ENCODE results near the gene PJA1. TPM values are rescaled to one million over a fixed set of nuclear protein-coding genes. Genes with fewer than 3 reads are reported as not detected.

The PJA1 gene
- total RNA-seq, 1 donor from 2014 or later = 11.3 TPM

DNA sequence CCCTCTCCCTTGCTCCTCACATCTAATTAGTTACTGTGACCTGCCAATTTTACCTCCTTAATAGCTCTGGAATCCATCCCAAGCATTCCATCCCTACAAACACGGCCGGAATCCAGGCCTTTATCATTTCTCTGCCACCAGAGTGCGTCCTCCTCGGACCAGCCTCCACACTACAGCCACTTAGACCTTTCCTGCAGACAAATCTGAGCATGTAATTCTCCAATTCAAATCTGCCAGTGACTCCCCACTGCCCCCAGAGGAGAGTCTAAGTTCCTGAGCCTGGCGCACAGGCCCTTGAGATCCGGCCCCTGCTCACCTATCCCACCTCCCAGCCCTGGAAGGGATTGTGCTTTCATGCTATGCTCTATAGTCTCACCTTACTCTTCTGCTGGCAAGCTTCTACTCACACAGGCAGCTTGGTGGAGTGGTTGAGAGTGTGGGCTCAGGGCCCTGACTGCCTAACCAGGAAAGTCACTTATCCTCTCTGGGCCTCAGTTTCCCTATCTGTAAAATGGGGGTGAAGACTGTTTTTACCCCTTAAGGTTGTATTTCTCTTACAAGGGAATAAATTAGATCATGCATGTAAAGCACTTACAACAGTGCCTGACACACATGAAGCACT, 31.2 kb downstream of the PJA1 start:
- no peak overlapping the region for H3K4me3 Mint-ChIP-seq (ENCODE audit: unreplicated experiment)
- peaks cover 6% of the 10 kb centered on the region for H3K4me1 Mint-ChIP-seq (ENCODE audit: unreplicated experiment)
- H3K9me3 Mint-ChIP-seq (ENCODE audit: unreplicated experiment) = no peaks in the 10 kb centered on the region
- peak overlapping the region; percentile 74 for H3K27ac Mint-ChIP-seq (ENCODE audit: unreplicated experiment)
- peak; percentile 47 for DNase-seq (ENCODE audit: low spot score)
- TF ChIP-seq, protein P1, sequence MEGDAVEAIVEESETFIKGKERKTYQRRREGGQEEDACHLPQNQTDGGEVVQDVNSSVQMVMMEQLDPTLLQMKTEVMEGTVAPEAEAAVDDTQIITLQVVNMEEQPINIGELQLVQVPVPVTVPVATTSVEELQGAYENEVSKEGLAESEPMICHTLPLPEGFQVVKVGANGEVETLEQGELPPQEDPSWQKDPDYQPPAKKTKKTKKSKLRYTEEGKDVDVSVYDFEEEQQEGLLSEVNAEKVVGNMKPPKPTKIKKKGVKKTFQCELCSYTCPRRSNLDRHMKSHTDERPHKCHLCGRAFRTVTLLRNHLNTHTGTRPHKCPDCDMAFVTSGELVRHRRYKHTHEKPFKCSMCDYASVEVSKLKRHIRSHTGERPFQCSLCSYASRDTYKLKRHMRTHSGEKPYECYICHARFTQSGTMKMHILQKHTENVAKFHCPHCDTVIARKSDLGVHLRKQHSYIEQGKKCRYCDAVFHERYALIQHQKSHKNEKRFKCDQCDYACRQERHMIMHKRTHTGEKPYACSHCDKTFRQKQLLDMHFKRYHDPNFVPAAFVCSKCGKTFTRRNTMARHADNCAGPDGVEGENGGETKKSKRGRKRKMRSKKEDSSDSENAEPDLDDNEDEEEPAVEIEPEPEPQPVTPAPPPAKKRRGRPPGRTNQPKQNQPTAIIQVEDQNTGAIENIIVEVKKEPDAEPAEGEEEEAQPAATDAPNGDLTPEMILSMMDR (IDR thresholded peaks at IDR 0.05; ENCODE audit: unreplicated experiment) = no peak
- no peaks in the 10 kb centered on the region for H3K27me3 Mint-ChIP-seq (ENCODE audit: unreplicated experiment)
- H3K36me3 Mint-ChIP-seq (ENCODE audit: low read depth, unreplicated experiment) = peaks cover 6% of the 10 kb centered on the region

GRCh38 chrX:69131886-69132285, 33.4 kb downstream of the PJA1 start:
- no peak for DNase-seq (ENCODE audit: low spot score)
- Mint-ChIP-seq H3K4me1 (ENCODE audit: unreplicated experiment) (peaks cover 8% of the 10 kb centered on the region), H3K9me3 (ENCODE audit: unreplicated experiment) (no peaks in the 10 kb centered on the region), H3K27ac (ENCODE audit: unreplicated experiment) (no peak overlapping the region), H3K4me3 (ENCODE audit: unreplicated experiment) (no peak overlapping the region), H3K27me3 (ENCODE audit: unreplicated experiment) (no peaks in the 10 kb centered on the region), H3K36me3 (ENCODE audit: low read depth, unreplicated experiment) (peaks cover 6% of the 10 kb centered on the region)
- TF ChIP-seq, protein P1 (IDR thresholded peaks at IDR 0.05; ENCODE audit: unreplicated experiment) = no peak

DNA sequence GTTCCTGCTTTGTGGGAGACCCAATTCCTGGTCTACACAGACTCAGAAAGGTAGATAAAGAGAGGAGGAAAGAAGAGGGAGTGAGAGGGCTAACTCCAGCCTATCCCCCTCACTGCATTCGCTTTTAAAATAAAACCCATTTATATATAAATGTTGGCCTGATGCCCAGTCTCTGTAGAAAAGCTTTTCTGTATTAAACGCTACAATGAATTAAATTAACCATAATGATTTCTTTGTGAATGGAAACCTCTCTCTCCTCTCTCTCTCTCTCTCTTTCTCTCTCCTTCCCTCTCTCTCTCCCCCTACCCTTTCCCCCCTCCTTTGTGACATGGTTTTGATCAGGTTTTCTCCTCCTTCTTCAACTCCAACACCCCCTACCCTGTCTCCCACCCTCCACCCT, 34.8 kb downstream of the PJA1 start:
- Mint-ChIP-seq H3K27ac (ENCODE audit: unreplicated experiment) (no peak overlapping the region), H3K4me1 (ENCODE audit: unreplicated experiment) (peaks cover 2% of the 10 kb centered on the region)

DNA sequence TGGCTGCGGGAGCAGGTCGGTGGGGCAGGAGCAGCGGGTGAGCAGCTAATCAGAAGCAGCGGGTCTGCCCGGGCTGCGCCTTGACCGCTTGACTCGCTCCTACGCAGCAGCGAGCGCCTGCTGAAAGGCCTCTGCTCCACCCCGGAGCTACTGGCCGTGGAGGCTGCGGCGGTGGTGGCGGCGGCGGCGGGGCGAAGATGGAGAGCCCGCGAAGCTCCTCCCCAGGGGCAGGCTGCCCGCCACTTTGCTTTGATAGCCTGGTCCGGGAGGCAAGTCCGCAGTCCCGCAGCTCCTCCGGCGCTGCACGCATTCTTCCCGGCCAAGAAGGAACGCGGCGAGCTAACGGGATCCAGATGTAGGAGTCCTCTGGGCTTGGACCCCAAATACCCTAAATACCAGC, 36.7 kb downstream of the PJA1 start:
- H3K4me1 Mint-ChIP-seq (ENCODE audit: unreplicated experiment) = peaks cover 2% of the 10 kb centered on the region
- H3K4me3 Mint-ChIP-seq (ENCODE audit: unreplicated experiment) = no peak overlapping the region
- DNase-seq (ENCODE audit: low spot score) = peak; percentile 11
- TF ChIP-seq, protein P1 (IDR thresholded peaks at IDR 0.05; ENCODE audit: unreplicated experiment) = no peak
- H3K27me3 Mint-ChIP-seq (ENCODE audit: unreplicated experiment) = no peaks in the 10 kb centered on the region
- no peak overlapping the region for H3K27ac Mint-ChIP-seq (ENCODE audit: unreplicated experiment)
- no peaks in the 10 kb centered on the region for H3K9me3 Mint-ChIP-seq (ENCODE audit: unreplicated experiment)
- peaks cover 4% of the 10 kb centered on the region for H3K36me3 Mint-ChIP-seq (ENCODE audit: low read depth, unreplicated experiment)

More for the DNA sequence above, 34.8 kb downstream of the PJA1 start:
- TF ChIP-seq, protein P1 (IDR thresholded peaks at IDR 0.05; ENCODE audit: unreplicated experiment) = no peak
- Mint-ChIP-seq H3K27me3 (ENCODE audit: unreplicated experiment) (no peaks in the 10 kb centered on the region), H3K9me3 (ENCODE audit: unreplicated experiment) (no peaks in the 10 kb centered on the region), H3K36me3 (ENCODE audit: low read depth, unreplicated experiment) (peaks cover 6% of the 10 kb centered on the region), H3K4me3 (ENCODE audit: unreplicated experiment) (no peak overlapping the region)
- no peak for DNase-seq (ENCODE audit: low spot score)

- Mint-ChIP-seq H3K4me3 (ENCODE audit: unreplicated experiment) (no peak overlapping the region), H3K9me3 (ENCODE audit: unreplicated experiment) (no peaks in the 10 kb centered on the region), H3K27me3 (ENCODE audit: unreplicated experiment) (no peaks in the 10 kb centered on the region), H3K4me1 (ENCODE audit: unreplicated experiment) (peaks cover 2% of the 10 kb centered on the region), H3K27ac (ENCODE audit: unreplicated experiment) (no peak overlapping the region), H3K36me3 (ENCODE audit: low read depth, unreplicated experiment) (no peaks in the 10 kb centered on the region)
- DNase-seq (ENCODE audit: low spot score) = no peak
- TF ChIP-seq, protein P1 (IDR thresholded peaks at IDR 0.05; ENCODE audit: unreplicated experiment) = no peak
These were observed 37.8 kb downstream of the PJA1 start for GRCh38 chrX:69127466-69127865.

Data from endothelial cell (in vitro differentiated cells).